ENCODE results near the gene MYH14. TPM values are rescaled to one million over a fixed set of nuclear protein-coding genes. Genes with fewer than 3 reads are reported as not detected.

MYH14 gene
- total RNA-seq, 1 experiment from 2014 or later: 0.84 TPM

GRCh38 chr19:50322931-50323781, 119.7 kb downstream of the MYH14 start:
- ChIA-PET POLR2A (ENCODE audit: low non-redundant PET) (no interaction called here), CTCF (no interaction called here)
- no peak for TF ChIP-seq CTCF (conservative IDR thresholded peaks at IDR 0.05; ENCODE audit: low read depth, low read length)
- TF ChIP-seq EZH2 (IDR thresholded peaks at IDR 0.05; ENCODE audit: borderline replicate concordance, low read depth, low read length, poor library complexity, severe bottlenecking): no peak
- intact Hi-C loops (cut with micrococcal nuclease; ENCODE audit: unreplicated experiment): no loop called here
- Histone ChIP-seq H3K4me1 (ENCODE audit: insufficient read depth, low read length, poor library complexity, severe bottlenecking) (peaks cover 6% of the 10 kb centered on the region), H3K27ac (ENCODE audit: low read depth, low read length, poor library complexity, severe bottlenecking) (no peak overlapping the region), H3K4me3 (ENCODE audit: low read depth, low read length, poor library complexity, severe bottlenecking) (no peak overlapping the region), H3K27me3 (replicated peaks; ENCODE audit: insufficient read depth, low read depth, low read length, poor library complexity) (peaks cover 20% of the 10 kb centered on the region), H3K9me3 (ENCODE audit: low read depth, low read length, poor library complexity, severe bottlenecking) (no peaks in the 10 kb centered on the region), H3K36me3 (ENCODE audit: insufficient read depth, low read length, poor library complexity, severe bottlenecking) (no peaks in the 10 kb centered on the region)
- DNase-seq (ENCODE audit: low spot score): no peak
- no TSS peak for BruUV-seq (replicated peaks)

- H3K9me3 ChIP-seq (ENCODE audit: low read depth, low read length, poor library complexity, severe bottlenecking): no peaks in the 10 kb centered on the region
- H3K36me3 ChIP-seq (ENCODE audit: insufficient read depth, low read length, poor library complexity, severe bottlenecking): no peaks in the 10 kb centered on the region
- TF ChIP-seq CTCF (conservative IDR thresholded peaks at IDR 0.05; ENCODE audit: low read depth, low read length) (no peak), EZH2 (IDR thresholded peaks at IDR 0.05; ENCODE audit: borderline replicate concordance, low read depth, low read length, poor library complexity, severe bottlenecking) (no peak)
- peaks cover 25% of the 10 kb centered on the region for H3K27me3 ChIP-seq (replicated peaks; ENCODE audit: insufficient read depth, low read depth, low read length, poor library complexity)
- no peak for DNase-seq (ENCODE audit: low spot score)
- POLR2A ChIA-PET (ENCODE audit: low non-redundant PET): no interaction called here
- BruUV-seq (replicated peaks): no TSS peak
- intact Hi-C loops (cut with micrococcal nuclease; ENCODE audit: unreplicated experiment): no loop called here
- CTCF ChIA-PET: no interaction called here
- H3K4me1 ChIP-seq (ENCODE audit: insufficient read depth, low read length, poor library complexity, severe bottlenecking): peaks cover 6% of the 10 kb centered on the region
- no peak overlapping the region for H3K27ac ChIP-seq (ENCODE audit: low read depth, low read length, poor library complexity, severe bottlenecking)
- H3K4me3 ChIP-seq (ENCODE audit: low read depth, low read length, poor library complexity, severe bottlenecking): no peak overlapping the region
These were observed 120.3 kb downstream of the MYH14 start for GRCh38 chr19:50323782-50324133.

GRCh38 chr19:50324331-50324730, 120.9 kb downstream of the MYH14 start:
- Histone ChIP-seq H3K27ac (ENCODE audit: low read depth, low read length, poor library complexity, severe bottlenecking) (no peak overlapping the region), H3K4me1 (ENCODE audit: insufficient read depth, low read length, poor library complexity, severe bottlenecking) (peaks cover 6% of the 10 kb centered on the region), H3K9me3 (ENCODE audit: low read depth, low read length, poor library complexity, severe bottlenecking) (no peaks in the 10 kb centered on the region), H3K27me3 (replicated peaks; ENCODE audit: insufficient read depth, low read depth, low read length, poor library complexity) (peaks cover 25% of the 10 kb centered on the region), H3K4me3 (ENCODE audit: low read depth, low read length, poor library complexity, severe bottlenecking) (no peak overlapping the region), H3K36me3 (ENCODE audit: insufficient read depth, low read length, poor library complexity, severe bottlenecking) (no peaks in the 10 kb centered on the region)
- TF ChIP-seq EZH2 (IDR thresholded peaks at IDR 0.05; ENCODE audit: borderline replicate concordance, low read depth, low read length, poor library complexity, severe bottlenecking): no peak
- TF ChIP-seq CTCF (conservative IDR thresholded peaks at IDR 0.05; ENCODE audit: low read depth, low read length): no peak
- CTCF ChIA-PET: no interaction called here
- POLR2A ChIA-PET (ENCODE audit: low non-redundant PET): no interaction called here
- no peak for DNase-seq (ENCODE audit: low spot score)
- no TSS peak for BruUV-seq (replicated peaks)
- intact Hi-C loops (cut with micrococcal nuclease; ENCODE audit: unreplicated experiment): no loop called here

All from A673 (cell line).